ENCODE results near the gene RHOD. TPM values are rescaled to one million over a fixed set of nuclear protein-coding genes. Genes with fewer than 3 reads are reported as not detected.
A peak's percentile ranks its signal among the peaks of the same experiment; 100 is the strongest.

Gene RHOD
- total and polyA plus RNA-seq, 9 of the 15 experiments (the other 6 are each of a cell fraction or from before 2014, with no cell fraction given), result not detected

DNA sequence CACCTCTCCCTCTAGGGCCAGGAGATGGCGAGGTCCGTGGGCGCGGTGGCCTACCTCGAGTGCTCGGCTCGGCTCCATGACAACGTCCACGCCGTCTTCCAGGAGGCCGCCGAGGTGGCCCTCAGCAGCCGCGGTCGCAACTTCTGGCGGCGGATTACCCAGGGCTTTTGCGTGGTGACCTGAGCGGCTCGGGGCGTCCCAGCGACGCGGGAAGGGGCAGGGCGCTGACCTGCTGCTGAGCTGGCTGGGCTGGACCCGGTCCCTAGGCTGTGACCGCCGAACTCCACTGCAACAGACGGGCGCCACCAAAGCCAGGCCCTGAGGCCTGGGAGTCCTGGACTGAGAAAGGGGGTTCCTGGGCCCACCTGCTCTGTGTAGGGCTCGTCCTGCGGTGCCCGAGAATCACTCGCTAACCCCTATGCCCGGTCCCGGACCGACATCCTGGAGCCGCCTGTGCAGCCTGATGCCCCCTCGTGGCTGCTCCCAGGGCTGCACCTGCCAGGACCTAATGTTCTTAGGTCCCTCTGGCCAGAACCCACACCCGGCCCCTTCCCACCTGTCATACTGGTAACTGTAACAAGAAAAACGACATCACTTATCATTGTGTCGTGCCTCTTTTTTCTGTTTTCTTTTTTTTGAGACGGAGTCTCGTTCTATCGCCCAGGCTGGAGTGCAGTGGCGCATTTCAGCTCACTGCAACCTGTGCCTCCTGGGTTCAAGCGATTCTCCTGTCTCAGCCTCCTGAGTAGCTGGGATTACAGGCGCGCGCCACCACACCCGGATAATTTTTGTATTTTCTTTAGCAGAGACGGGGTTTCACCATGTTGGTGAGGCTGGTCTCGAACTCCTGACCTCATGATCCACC lies 15.0 kb downstream of the RHOD start (continued):
- TF ChIP-seq RCOR1 (IDR thresholded peaks at IDR 0.05; ENCODE audit: borderline replicate concordance in 1 of 2, low read depth in 2 of 2, low read length in 2 of 2) (peak in 1 of 2 experiments; percentile 14; a peak in 1 of 4 replicates), MYC (IDR thresholded peaks at IDR 0.05; ENCODE audit: low read depth, low read length) (0 out of 2 replicates have a peak, but pooled peaks have one; percentile 24), MYC (CRISPR knock-in tag; IDR thresholded peaks at IDR 0.05; ENCODE audit: borderline replicate concordance, low read depth) (no peak), KDM5B (IDR thresholded peaks at IDR 0.05; ENCODE audit: insufficient replicate concordance, low read depth, low read length) (no peak), MAZ (CRISPR knock-in tag; conservative IDR thresholded peaks at IDR 0.05 in 1 of 2, IDR thresholded peaks at IDR 0.05 in 1 of 2) (peak in 1 of 2 experiments; percentile 41; a peak in 1 of 4 replicates), SMC3 (conservative IDR thresholded peaks at IDR 0.05; ENCODE audit: insufficient read depth, low read depth, low read length) (peak; percentile 57), CHD4 (IDR thresholded peaks at IDR 0.05; ENCODE audit: insufficient read depth, insufficient replicate concordance, low read depth, low read length, poor library complexity, severe bottlenecking) (peak; percentile 35), WHSC1 (IDR thresholded peaks at IDR 0.05; ENCODE audit: low read length) (no peak), CBX3 (IDR thresholded peaks at IDR 0.05; ENCODE audit: borderline replicate concordance in 1 of 2, low read length in 2 of 2) (0 out of 3 replicates have a peak, but pooled peaks of 1 of the 2 experiments have one; percentile 17), SETDB1 (IDR thresholded peaks at IDR 0.05; ENCODE audit: low read length) (no peak), MEIS2 (IDR thresholded peaks at IDR 0.05; ENCODE audit: partially characterized antibody) (peak; percentile 65), RAD21 (CRISPR knock-in tag; conservative IDR thresholded peaks at IDR 0.05 in 1 of 2, IDR thresholded peaks at IDR 0.05 in 1 of 2) (peak; percentile 23 to 63; a peak in 2 of 4 replicates), CBX1 (IDR thresholded peaks at IDR 0.05; ENCODE audit: low read depth) (0 out of 2 replicates have a peak, but pooled peaks have one; percentile 37), U2AF2 (optimal IDR thresholded peaks at IDR 0.05; ENCODE audit: low read depth, low read length) (no peak), RB1 (IDR thresholded peaks at IDR 0.05; ENCODE audit: low read depth) (peak; percentile 22; the same call in 1 of the 2 replicates), ATF1 (CRISPR knock-in tag; IDR thresholded peaks at IDR 0.05) (no peak), ATF1 (tag; IDR thresholded peaks at IDR 0.05) (0 out of 2 replicates have a peak, but pooled peaks have one; percentile 13)
- TF ChIP-seq, protein P1, sequence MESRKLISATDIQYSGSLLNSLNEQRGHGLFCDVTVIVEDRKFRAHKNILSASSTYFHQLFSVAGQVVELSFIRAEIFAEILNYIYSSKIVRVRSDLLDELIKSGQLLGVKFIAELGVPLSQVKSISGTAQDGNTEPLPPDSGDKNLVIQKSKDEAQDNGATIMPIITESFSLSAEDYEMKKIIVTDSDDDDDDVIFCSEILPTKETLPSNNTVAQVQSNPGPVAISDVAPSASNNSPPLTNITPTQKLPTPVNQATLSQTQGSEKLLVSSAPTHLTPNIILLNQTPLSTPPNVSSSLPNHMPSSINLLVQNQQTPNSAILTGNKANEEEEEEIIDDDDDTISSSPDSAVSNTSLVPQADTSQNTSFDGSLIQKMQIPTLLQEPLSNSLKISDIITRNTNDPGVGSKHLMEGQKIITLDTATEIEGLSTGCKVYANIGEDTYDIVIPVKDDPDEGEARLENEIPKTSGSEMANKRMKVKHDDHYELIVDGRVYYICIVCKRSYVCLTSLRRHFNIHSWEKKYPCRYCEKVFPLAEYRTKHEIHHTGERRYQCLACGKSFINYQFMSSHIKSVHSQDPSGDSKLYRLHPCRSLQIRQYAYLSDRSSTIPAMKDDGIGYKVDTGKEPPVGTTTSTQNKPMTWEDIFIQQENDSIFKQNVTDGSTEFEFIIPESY (CRISPR knock-in tag; IDR thresholded peaks at IDR 0.05), result peak; percentile 78
- TF ChIP-seq, protein P2, sequence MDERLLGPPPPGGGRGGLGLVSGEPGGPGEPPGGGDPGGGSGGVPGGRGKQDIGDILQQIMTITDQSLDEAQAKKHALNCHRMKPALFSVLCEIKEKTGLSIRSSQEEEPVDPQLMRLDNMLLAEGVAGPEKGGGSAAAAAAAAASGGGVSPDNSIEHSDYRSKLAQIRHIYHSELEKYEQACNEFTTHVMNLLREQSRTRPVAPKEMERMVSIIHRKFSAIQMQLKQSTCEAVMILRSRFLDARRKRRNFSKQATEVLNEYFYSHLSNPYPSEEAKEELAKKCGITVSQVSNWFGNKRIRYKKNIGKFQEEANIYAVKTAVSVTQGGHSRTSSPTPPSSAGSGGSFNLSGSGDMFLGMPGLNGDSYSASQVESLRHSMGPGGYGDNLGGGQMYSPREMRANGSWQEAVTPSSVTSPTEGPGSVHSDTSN (CRISPR knock-in tag; IDR thresholded peaks at IDR 0.05; ENCODE audit: low read depth), result no peak
- TF ChIP-seq, protein P2 (tag; conservative IDR thresholded peaks at IDR 0.05; ENCODE audit: low read depth), result peak; percentile 40; the same call in 1 of the 2 replicates
- TF ChIP-seq, protein P3, sequence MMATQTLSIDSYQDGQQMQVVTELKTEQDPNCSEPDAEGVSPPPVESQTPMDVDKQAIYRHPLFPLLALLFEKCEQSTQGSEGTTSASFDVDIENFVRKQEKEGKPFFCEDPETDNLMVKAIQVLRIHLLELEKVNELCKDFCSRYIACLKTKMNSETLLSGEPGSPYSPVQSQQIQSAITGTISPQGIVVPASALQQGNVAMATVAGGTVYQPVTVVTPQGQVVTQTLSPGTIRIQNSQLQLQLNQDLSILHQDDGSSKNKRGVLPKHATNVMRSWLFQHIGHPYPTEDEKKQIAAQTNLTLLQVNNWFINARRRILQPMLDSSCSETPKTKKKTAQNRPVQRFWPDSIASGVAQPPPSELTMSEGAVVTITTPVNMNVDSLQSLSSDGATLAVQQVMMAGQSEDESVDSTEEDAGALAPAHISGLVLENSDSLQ (IDR thresholded peaks at IDR 0.05), result peak; percentile 42; the same call in 1 of the 2 replicates

Measured in K562 (cell line).